H1 (cell line): Measurements from ENCODE around the gene KCNMA1. TPM values are rescaled to one million over a fixed set of nuclear protein-coding genes. Genes with fewer than 3 reads are reported as not detected.

ENCODE experiments used
- CTCF ChIA-PET: fragments of 300-600 bp; sonication (Branson Sonifier 250); formaldehyde crosslinking; loops from one replicate; lab custom pipeline; 2021; ENCODE audit not compliant: partially characterized antibody; lab: Charles Lee
- POLR2A ChIA-PET: fragments of 300-600 bp; sonication (Branson Sonifier 250); formaldehyde crosslinking; loops from one replicate; lab custom pipeline; 2021; ENCODE audit warnings: inconsistent platforms; ENCODE audit not compliant: partially characterized antibody; lab: Charles Lee
- DNase-seq, 2 experiments: peaks; one replicate each; pipeline versions ENCODE4 v3.0.0 to v3.0.0-alpha.2; 2010 to 2022; ENCODE audit warnings: low spot score in 2 of 2, low read depth in 1 of 2, mixed read lengths in 1 of 2
- FAIRE-seq: peaks from 2 replicates; lab custom pipeline; 2011; peaks lifted over from hg19 to GRCh38; lab: Jason Lieb, UNC
- H2AFZ ChIP-seq: 2 replicates; pipeline ENCODE4 v1.8.1; 2012; ENCODE audit warnings: low read length, inconsistent platforms
- H2AK5ac ChIP-seq: 2 replicates; pipeline ENCODE4 v1.6.1; 2013; ENCODE audit warnings: low read depth, low read length
- H2BK120ac ChIP-seq: replicated peaks from 2 replicates; pipeline ENCODE3; 2013; ENCODE audit warnings: low read depth, low read length, inconsistent platforms
- H2BK12ac ChIP-seq: 2 replicates; pipeline ENCODE4 v1.6.1; 2013; ENCODE audit warnings: low read depth, low read length
- H2BK15ac ChIP-seq: 2 replicates; pipeline ENCODE4 v1.6.1; 2013; ENCODE audit warnings: low read length
- H2BK20ac ChIP-seq: 2 replicates; pipeline ENCODE4 v1.6.1; 2013; ENCODE audit warnings: low read length
- H2BK5ac ChIP-seq: 2 replicates; pipeline ENCODE4 v1.6.1; 2013; ENCODE audit warnings: low read depth, low read length
- H3K14ac ChIP-seq: 2 replicates; pipeline ENCODE4 v1.6.1; 2013; ENCODE audit warnings: inconsistent platforms; ENCODE audit not compliant: insufficient read length
- H3K18ac ChIP-seq: 2 replicates; pipeline ENCODE4 v1.6.1; 2013; ENCODE audit warnings: low read length; ENCODE audit errors: extremely low read depth
- H3K23ac ChIP-seq: 2 replicates; pipeline ENCODE4 v1.6.1; 2013; ENCODE audit warnings: inconsistent platforms; ENCODE audit not compliant: insufficient read length
- H3K23me2 ChIP-seq: 2 replicates; pipeline ENCODE4 v1.6.1; 2013; ENCODE audit warnings: low read depth, low read length
- H3K27ac ChIP-seq: 2 replicates; pipeline ENCODE4 v1.6.1; 2011; ENCODE audit warnings: low read depth, low read length, inconsistent platforms
- H3K27me3 ChIP-seq, 4 experiments: replicated peaks in 1 of 4; 1 replicate in 1 of 4; 2 replicates in 3 of 4; pipeline versions ENCODE4 v1.6.1 to v1.8.1; 2011 to 2013; ENCODE audit warnings: low read length in 3 of 4, mild to moderate bottlenecking in 3 of 4, inconsistent platforms in 2 of 4, mixed read lengths in 2 of 4, moderate library complexity in 1 of 4; ENCODE audit not compliant: control insufficient read depth in 3 of 4, insufficient read depth in 3 of 4; ENCODE audit errors: extremely low read depth in 1 of 4
- H3K36me3 ChIP-seq, 4 experiments: 2 replicates each; pipeline versions ENCODE4 v1.6.1 to v1.8.1; 2011 to 2013; ENCODE audit warnings: mild to moderate bottlenecking in 4 of 4, low read length in 3 of 4, moderate library complexity in 2 of 4, control low read depth in 1 of 4, inconsistent platforms in 1 of 4; ENCODE audit not compliant: insufficient read depth in 4 of 4, control insufficient read depth in 2 of 4
- H3K4ac ChIP-seq: replicated peaks from 2 replicates; pipeline ENCODE3; 2013; ENCODE audit warnings: low read length, low read depth, mixed read lengths, inconsistent platforms; ENCODE audit not compliant: insufficient read length
- H3K4me1 ChIP-seq, 4 experiments: replicated peaks in 1 of 4; 1 replicate in 1 of 4; 2 replicates in 3 of 4; pipeline versions ENCODE4 v1.6.1 to v1.8.1; 2011 to 2013; ENCODE audit warnings: low read length in 3 of 4, inconsistent platforms in 2 of 4, mixed read lengths in 1 of 4; ENCODE audit not compliant: insufficient read depth in 4 of 4, control insufficient read depth in 3 of 4
- H3K4me2 ChIP-seq, 2 experiments: 2 replicates each; pipeline versions ENCODE4 v1.6.1 to v1.8.1; 2011 to 2013; ENCODE audit warnings: low read depth in 2 of 2, low read length in 2 of 2, control low read depth in 1 of 2, inconsistent platforms in 1 of 2, mild to moderate bottlenecking in 1 of 2; ENCODE audit not compliant: insufficient read depth in 1 of 2
- H3K4me3 ChIP-seq, 4 experiments: fragments of 200-600, 300-600 bp in 1 of 4; sonication (generic), shearing (Covaris generic), sonication (Bioruptor Twin) in 1 of 4; 2 replicates each; pipeline versions ENCODE4 v1.5.1 to v1.8.1; 2011 to 2016; ENCODE audit warnings: low read length in 4 of 4, low read depth in 3 of 4, control low read depth in 2 of 4, inconsistent platforms in 2 of 4, mild to moderate bottlenecking in 2 of 4, mixed read lengths in 1 of 4, moderate library complexity in 1 of 4; ENCODE audit not compliant: insufficient read depth in 2 of 4; ENCODE audit errors: extremely low read depth in 1 of 4
- H3K56ac ChIP-seq: replicated peaks from 2 replicates; pipeline ENCODE3; 2013; ENCODE audit warnings: low read depth, mild to moderate bottlenecking, mixed read lengths, low read length, inconsistent platforms; ENCODE audit not compliant: insufficient read length
- H3K79me1 ChIP-seq: 2 replicates; pipeline ENCODE4 v1.6.1; 2013; ENCODE audit warnings: low read depth, low read length, control low read depth
- H3K79me2 ChIP-seq, 2 experiments: 2 replicates each; pipeline versions ENCODE4 v1.6.1 to v1.8.1; 2012 to 2013; ENCODE audit warnings: low read length in 2 of 2, mild to moderate bottlenecking in 2 of 2, inconsistent platforms in 1 of 2; ENCODE audit not compliant: insufficient read depth in 2 of 2, control insufficient read depth in 1 of 2
- H3K9ac ChIP-seq, 4 experiments: replicated peaks in 1 of 4; 1 replicate in 1 of 4; 2 replicates in 3 of 4; pipeline versions ENCODE4 v1.6.1 to v1.8.1; 2011 to 2013; ENCODE audit warnings: low read depth in 3 of 4, low read length in 3 of 4, control low read depth in 2 of 4, mild to moderate bottlenecking in 2 of 4, moderate library complexity in 2 of 4, inconsistent platforms in 1 of 4; ENCODE audit errors: extremely low read depth in 1 of 4
- H3K9me3 ChIP-seq, 2 experiments: 2 replicates each; pipeline versions ENCODE4 v1.6.1 to v1.8.1; 2012 to 2013; ENCODE audit warnings: mild to moderate bottlenecking in 2 of 2, moderate library complexity in 2 of 2, control low read depth in 1 of 2, inconsistent platforms in 1 of 2, low read depth in 1 of 2, low read length in 1 of 2, mixed read lengths in 1 of 2; ENCODE audit not compliant: insufficient read depth in 2 of 2
- H4K20me1 ChIP-seq, 2 experiments: replicated peaks in 1 of 2; 2 replicates each; pipeline versions ENCODE3 to v1.8.1; 2011 to 2013; ENCODE audit warnings: inconsistent platforms in 2 of 2, low read length in 2 of 2, mild to moderate bottlenecking in 1 of 2; ENCODE audit not compliant: insufficient read depth in 2 of 2, control insufficient read depth in 1 of 2
- H4K5ac ChIP-seq: 2 replicates; pipeline ENCODE4 v1.6.1; 2013; ENCODE audit warnings: low read length, low read depth, mixed read lengths, inconsistent platforms; ENCODE audit not compliant: insufficient read length
- H4K8ac ChIP-seq: 2 replicates; pipeline ENCODE4 v1.8.0; 2013; ENCODE audit warnings: mild to moderate bottlenecking, moderate library complexity, low read length, inconsistent platforms; ENCODE audit not compliant: insufficient read depth; ENCODE audit errors: extremely low read depth
- H4K91ac ChIP-seq: replicated peaks from 2 replicates; pipeline ENCODE3; 2013; ENCODE audit warnings: low read length, mixed read lengths, inconsistent platforms; ENCODE audit not compliant: insufficient read length
- BCL11A ChIP-seq, 2 experiments: IDR thresholded peaks; one replicate each; pipeline ENCODE4 v1.6.1; 2011; ENCODE audit warnings: low read depth in 2 of 2, low read length in 2 of 2, mild to moderate bottlenecking in 2 of 2
- CBX8 ChIP-seq: fragments of 300-800, 300-1000 bp; sonication (generic); IDR thresholded peaks from 2 replicates; pipeline ENCODE4 v1.7.1; 2016; ENCODE audit warnings: low read depth, low read length, borderline replicate concordance
- CREB1 ChIP-seq: IDR thresholded peaks from 2 replicates; pipeline ENCODE4 v1.6.1; 2012; ENCODE audit warnings: inconsistent platforms
- EZH2 ChIP-seq: fragments of 200-600 bp; sonication (generic); IDR thresholded peaks from 2 replicates; pipeline ENCODE4 v1.7.1; 2012; ENCODE audit warnings: low read depth, mild to moderate bottlenecking, moderate library complexity, low read length, inconsistent platforms; ENCODE audit not compliant: severe bottlenecking
- KDM4A ChIP-seq: IDR thresholded peaks from one replicate; pipeline ENCODE4 v1.7.1; 2012; ENCODE audit warnings: low read depth, mild to moderate bottlenecking, moderate library complexity, low read length, inconsistent platforms; ENCODE audit not compliant: severe bottlenecking
- MAFK ChIP-seq: IDR thresholded peaks from 2 replicates; pipeline ENCODE4 v1.6.1; 2012; ENCODE audit warnings: low read depth, mild to moderate bottlenecking, improper control_type of control experiment, low read length
- MAX ChIP-seq: IDR thresholded peaks from 2 replicates; pipeline ENCODE4 v1.6.1; 2012; ENCODE audit warnings: inconsistent platforms
- NANOG ChIP-seq: IDR thresholded peaks from 2 replicates; pipeline ENCODE4 v1.6.1; 2011; ENCODE audit warnings: low read length, low read depth, mild to moderate bottlenecking, inconsistent platforms; ENCODE audit not compliant: insufficient read depth, poor library complexity, severe bottlenecking
- RFX5 ChIP-seq: IDR thresholded peaks from 2 replicates; pipeline ENCODE4 v1.6.1; 2011; ENCODE audit warnings: low read depth, low read length, improper control_type of control experiment, borderline replicate concordance
- SAP30 ChIP-seq: fragments of 300-600 bp; sonication (generic); IDR thresholded peaks from 2 replicates; pipeline ENCODE4 v1.7.1; 2012; ENCODE audit warnings: low read length, moderate library complexity, mild to moderate bottlenecking, inconsistent platforms; ENCODE audit not compliant: insufficient read depth, insufficient replicate concordance
- TBP ChIP-seq: IDR thresholded peaks from 2 replicates; pipeline ENCODE4 v1.6.1; 2011; ENCODE audit warnings: low read depth, low read length, improper control_type of control experiment
- TEAD4 ChIP-seq: IDR thresholded peaks from 2 replicates; pipeline ENCODE4 v1.6.1; 2012; ENCODE audit warnings: low read depth, low read length, inconsistent platforms, mixed read lengths
- WGBS, 2 experiments: shearing (Covaris generic) in 1 of 2; methylation state at CpG; one replicate each; pipeline versions ENCODE4 v1.1.6 to v1.1.7; 2013 to 2015; ENCODE audit warnings: low lambda C conversion rate in 2 of 2, mixed read lengths in 2 of 2, inconsistent platforms in 1 of 2, low coverage in 1 of 2, missing lambda C conversion rate in 1 of 2; ENCODE audit not compliant: insufficient replicate concordance in 2 of 2, insufficient coverage in 1 of 2, insufficient read length in 1 of 2; ENCODE audit errors: extremely low coverage in 1 of 2, missing lambda C conversion rate in 1 of 2; 5-methylcytosine and 5-hydroxymethylcytosine counted together
- polyA plus RNA-seq, 7 experiments: library from polyadenylated mRNA; depleted of rRNA in 3 of 7; stranded (reverse) in 5 of 7; unstranded in 2 of 7; fragments of >200 nt in 5 of 7; fragments of 200-250 nt in 2 of 7; gene quantifications; 1 replicate in 5 of 7; 2 replicates in 1 of 7; 4 replicates in 1 of 7; pipeline versions ENCODE4 v1.2.1 to v1.2.3, GENCODE V29; 2011 to 2013; ENCODE audit warnings: missing spikeins in 2 of 7, mixed read lengths in 2 of 7
- total RNA-seq: library from RNA; stranded (reverse); fragmentation: NEBNext Ultra II Directional; extraction: Animal tissue kit (Norgen Biotek cat#: 25700); gene quantifications from 2 replicates; pipeline ENCODE4 v1.2.1, GENCODE V29; 2021

The KCNMA1 gene
- total and polyA plus RNA-seq, 2 of the 8 experiments (the other 6 are each of a cell fraction or from before 2014, with no cell fraction given) = 10.2 to 11.1 TPM

DNA sequence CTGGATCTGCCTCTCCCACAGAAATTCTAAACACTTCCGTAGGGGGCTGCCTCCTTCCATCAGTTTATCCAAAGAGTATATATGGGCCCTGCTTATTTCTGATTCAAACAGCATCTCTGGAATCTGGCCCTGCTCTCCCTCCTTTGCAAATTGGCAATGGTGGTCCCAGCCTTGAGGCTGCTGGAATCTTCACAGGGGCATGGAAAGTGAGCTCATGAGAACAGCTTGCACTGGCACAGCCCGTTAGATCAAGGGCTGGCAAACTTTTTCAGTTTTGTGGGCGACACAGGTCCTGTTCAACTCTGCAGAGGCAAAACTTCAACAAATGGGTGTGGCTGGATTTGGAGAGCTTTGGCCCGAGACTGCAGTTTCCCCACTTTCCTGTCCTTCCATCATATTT lies 526.9 kb downstream of the KCNMA1 start:
- no peak for DNase-seq

More for the DNA sequence above, 526.9 kb downstream of the KCNMA1 start:
- Histone ChIP-seq H2BK12ac (peak overlapping the region; percentile 42; the same call in 1 of the 2 replicates), H3K4me2 (no peak overlapping the region), H2AK5ac (no peak overlapping the region), H2BK120ac (peak overlapping the region; percentile 7), H3K27me3 (no peaks in the 10 kb centered on the region), H4K20me1 (no peaks in the 10 kb centered on the region), H2AFZ (no peak overlapping the region), H4K5ac (no peak overlapping the region), H4K91ac (no peak overlapping the region), H3K36me3 (no peaks in the 10 kb centered on the region), H3K9ac (no peak overlapping the region), H3K27ac (no peak overlapping the region), H3K56ac (no peak overlapping the region), H3K23ac (no peak overlapping the region), H2BK15ac (no peak overlapping the region), H4K8ac (no peak overlapping the region), H3K14ac (no peak overlapping the region), H3K79me2 (no peaks in the 10 kb centered on the region), H3K4me1 (peaks cover 13 to 36% (median 28%) of the 10 kb centered on the region in 4 experiments; a peak in 6 of 7 replicates), H3K79me1 (no peaks in the 10 kb centered on the region), H3K23me2 (0 out of 2 replicates have a peak, but pooled peaks cover 1% of the 10 kb centered on the region), H3K4ac (no peak overlapping the region), H3K18ac (0 out of 2 replicates have a peak overlapping the region, but pooled peaks have one; percentile 28), H2BK5ac (no peak overlapping the region), H3K4me3 (no peak overlapping the region), H2BK20ac (no peak overlapping the region), H3K9me3 (no peaks in the 10 kb centered on the region)
- TF ChIP-seq BCL11A (IDR thresholded peaks at IDR 0.05; ENCODE audit: low read depth in 2 of 2, low read length in 2 of 2) (no peak), CREB1 (no peak), MAFK (no peak), KDM4A (no peak), MAX (no peak), NANOG (no peak), TBP (no peak), SAP30 (no peak), TEAD4 (no peak), EZH2 (no peak), CBX8 (no peak), RFX5 (no peak)
- ChIA-PET POLR2A (no interaction called here), CTCF (interaction anchor here (1.0 to 3.8 kb wide), 15 partner anchors 10 to 1074 kb away, joined by 3 to 20 read pairs (median 4); no protein-coding TSS in a partner anchor)
- FAIRE-seq = no peak
- 92% methylated on average over 4 of the region's 4 CpGs; no CpG with 5 or more reads in 1 of the 2 experiments for WGBS, 2 experiments
